ENCODE measurements around the gene CNOT6L. TPM values are rescaled to one million over a fixed set of nuclear protein-coding genes. Genes with fewer than 3 reads are reported as not detected.

Gene CNOT6L
- total and polyA plus RNA-seq, 2 of the 13 experiments (the other 11 are each of a cell fraction or from before 2014, with no cell fraction given) = 7.9 to 13.5 TPM

- ChIA-PET CTCF (ENCODE audit: low intra/inter-chr PET ratio, low total read pairs) (no interaction called here), POLR2A (no interaction called here)
- peaks cover 15% of the 10 kb centered on the region for H3K4me1 ChIP-seq (ENCODE audit: insufficient read depth, low read length)
- H3K79me2 ChIP-seq (ENCODE audit: insufficient read depth, low read length) = no peaks in the 10 kb centered on the region
- no peak overlapping the region; the same call in 1 of the 2 replicates for H3K4me2 ChIP-seq (ENCODE audit: low read depth, low read length)
- intact Hi-C loops (cut with micrococcal nuclease; ENCODE audit: unreplicated experiment) = no loop called here
- H3K27me3 ChIP-seq (ENCODE audit: control insufficient read depth in 1 of 2, insufficient read depth in 2 of 2, low read length in 2 of 2) = no peaks in the 10 kb centered on the region
- no peak overlapping the region for H2AFZ ChIP-seq (ENCODE audit: low read length)
- peak; percentile 77 for FAIRE-seq
- H4K20me1 ChIP-seq (ENCODE audit: insufficient read depth, low read length) = no peaks in the 10 kb centered on the region
- DNase-seq (ENCODE audit: low spot score) = peak; percentile 39
- H3K9me3 ChIP-seq (ENCODE audit: low read length) = no peaks in the 10 kb centered on the region
- no peaks in the 10 kb centered on the region for H3K36me3 ChIP-seq (replicated peaks in 1 of 2; ENCODE audit: control insufficient read depth in 1 of 2, insufficient read depth in 2 of 2, low read length in 2 of 2)
- H3K27ac ChIP-seq (ENCODE audit: extremely low read length, insufficient read depth, low read length) = peak overlapping the region; percentile 33
- WGBS (ENCODE audit: low lambda C conversion rate) = 0% methylated on average over 1 of the region's 1 CpG
- no peak overlapping the region for H3K4me3 ChIP-seq (replicated peaks in 1 of 3; ENCODE audit: insufficient read depth in 1 of 3, low read depth in 2 of 3, low read length in 3 of 3)
- peak; percentile 89 for ATAC-seq
- no TSS peak for BruUV-seq (replicated peaks)
- in situ Hi-C loops (cut with HindIII; ENCODE audit: extremely low pct_ligation_motif_present, low pct_unique_long_range_greater_than_20kb) = no loop called here
- H3K9ac ChIP-seq (ENCODE audit: insufficient read depth, low read depth, low read length) = no peak overlapping the region
- 0 out of 2 replicates have a peak, but pooled peaks have one; percentile 29 for TF ChIP-seq NR2C2 (CRISPR knock-in tag; IDR thresholded peaks at IDR 0.05; ENCODE audit: borderline replicate concordance)
- TF ChIP-seq ZNF773 (CRISPR knock-in tag; IDR thresholded peaks at IDR 0.05; ENCODE audit: borderline replicate concordance) = no peak
- TF ChIP-seq NAIF1 (CRISPR knock-in tag; IDR thresholded peaks at IDR 0.05; ENCODE audit: borderline replicate concordance) = no peak
- TF ChIP-seq, protein P1, sequence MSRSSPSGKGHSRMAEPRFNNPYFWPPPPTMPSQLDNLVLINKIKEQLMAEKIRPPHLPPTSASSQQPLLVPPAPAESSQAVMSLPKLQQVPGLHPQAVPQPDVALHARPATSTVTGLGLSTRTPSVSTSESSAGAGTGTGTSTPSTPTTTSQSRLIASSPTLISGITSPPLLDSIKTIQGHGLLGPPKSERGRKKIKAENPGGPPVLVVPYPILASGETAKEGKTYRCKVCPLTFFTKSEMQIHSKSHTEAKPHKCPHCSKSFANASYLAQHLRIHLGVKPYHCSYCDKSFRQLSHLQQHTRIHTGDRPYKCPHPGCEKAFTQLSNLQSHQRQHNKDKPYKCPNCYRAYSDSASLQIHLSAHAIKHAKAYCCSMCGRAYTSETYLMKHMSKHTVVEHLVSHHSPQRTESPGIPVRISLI (CRISPR knock-in tag; IDR thresholded peaks at IDR 0.05; ENCODE audit: borderline replicate concordance) = peak; percentile 20; the same call in 1 of the 2 replicates
- TF ChIP-seq EHMT2 (IDR thresholded peaks at IDR 0.05; ENCODE audit: borderline replicate concordance, low read depth, low read length) = peak; percentile 48; the same call in 1 of the 2 replicates
- TF ChIP-seq IKZF4 (CRISPR knock-in tag; IDR thresholded peaks at IDR 0.05; ENCODE audit: borderline replicate concordance, low read depth, not compliant biosample characterization) = no peak
- peak; percentile 65 for TF ChIP-seq HNF4A (CRISPR knock-in tag; IDR thresholded peaks at IDR 0.05)
- TF ChIP-seq NR2F1 (CRISPR knock-in tag; IDR thresholded peaks at IDR 0.05) = 0 out of 4 replicates have a peak, but pooled peaks of 1 of the 2 experiments have one; percentile 26
- no peak for TF ChIP-seq IRF2 (CRISPR knock-in tag; IDR thresholded peaks at IDR 0.05)
- TF ChIP-seq ATM (IDR thresholded peaks at IDR 0.05; ENCODE audit: borderline replicate concordance) = no peak
- TF ChIP-seq CEBPG (CRISPR knock-in tag; IDR thresholded peaks at IDR 0.05) = peak; percentile 71
- no peak for TF ChIP-seq RFX5 (IDR thresholded peaks at IDR 0.05; ENCODE audit: low read depth, low read length)
- TF ChIP-seq ZNF121 (CRISPR knock-in tag; IDR thresholded peaks at IDR 0.05) = no peak
- TF ChIP-seq NR2F6 (IDR thresholded peaks at IDR 0.05) = 0 out of 2 replicates have a peak, but pooled peaks have one; percentile 13
- 0 out of 2 replicates have a peak, but pooled peaks have one; percentile 15 for TF ChIP-seq NR2F6 (CRISPR knock-in tag; IDR thresholded peaks at IDR 0.05)
- TF ChIP-seq PPARG (CRISPR knock-in tag; conservative IDR thresholded peaks at IDR 0.05) = peak; percentile 79
- peak; percentile 20 for TF ChIP-seq ASH2L (IDR thresholded peaks at IDR 0.05; ENCODE audit: insufficient read length, low read depth, low read length)
- TF ChIP-seq RELA (CRISPR knock-in tag; IDR thresholded peaks at IDR 0.05) = no peak
- TF ChIP-seq MAFF (IDR thresholded peaks at IDR 0.05; ENCODE audit: low read depth, low read length) = no peak
- no peak for TF ChIP-seq MIER3 (CRISPR knock-in tag; IDR thresholded peaks at IDR 0.05; ENCODE audit: borderline replicate concordance)
- peak; percentile 82 for TF ChIP-seq CEBPB (IDR thresholded peaks at IDR 0.05; ENCODE audit: borderline replicate concordance, low read depth, low read length)
- TF ChIP-seq ZGPAT (CRISPR knock-in tag; IDR thresholded peaks at IDR 0.05) = no peak
- TF ChIP-seq ZNF776 (CRISPR knock-in tag; IDR thresholded peaks at IDR 0.05) = no peak
- TF ChIP-seq ZNF331 (CRISPR knock-in tag; IDR thresholded peaks at IDR 0.05) = no peak
- TF ChIP-seq SRF (IDR thresholded peaks at IDR 0.05; ENCODE audit: low read depth, low read length) = no peak
- TF ChIP-seq FOSL1 (CRISPR knock-in tag; IDR thresholded peaks at IDR 0.05; ENCODE audit: borderline replicate concordance) = no peak
- TF ChIP-seq, protein P2, sequence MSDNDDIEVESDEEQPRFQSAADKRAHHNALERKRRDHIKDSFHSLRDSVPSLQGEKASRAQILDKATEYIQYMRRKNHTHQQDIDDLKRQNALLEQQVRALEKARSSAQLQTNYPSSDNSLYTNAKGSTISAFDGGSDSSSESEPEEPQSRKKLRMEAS (IDR thresholded peaks at IDR 0.05) = no peak
These were observed 109.1 kb downstream of the CNOT6L start for GRCh38 chr4:77710059-77710458.
